Suprapubic skin (tissue), 3 donors: ENCODE results near the gene ALDOC.

Experiments
- POLR2A ChIP-seq, 2 donors: fragments of 450-650 bp; IDR thresholded peaks; one replicate each; pipeline ENCODE4 v1.6.1; 2017; ENCODE audit warnings: antibody characterized with exemption in 2 of 2, mild to moderate bottlenecking in 2 of 2, moderate library complexity in 2 of 2
- TF ChIP-seq, protein P1 (sequence below), 2 donors: fragments of 200-600 bp in 1 of 2; fragments of 450-650 bp in 1 of 2; sonication (generic) in 1 of 2; IDR thresholded peaks; one replicate each; pipeline ENCODE4 v1.5.1; 2016 to 2019; ENCODE audit warnings: antibody characterized with exemption in 2 of 2, mild to moderate bottlenecking in 1 of 2, moderate library complexity in 1 of 2

DNA sequence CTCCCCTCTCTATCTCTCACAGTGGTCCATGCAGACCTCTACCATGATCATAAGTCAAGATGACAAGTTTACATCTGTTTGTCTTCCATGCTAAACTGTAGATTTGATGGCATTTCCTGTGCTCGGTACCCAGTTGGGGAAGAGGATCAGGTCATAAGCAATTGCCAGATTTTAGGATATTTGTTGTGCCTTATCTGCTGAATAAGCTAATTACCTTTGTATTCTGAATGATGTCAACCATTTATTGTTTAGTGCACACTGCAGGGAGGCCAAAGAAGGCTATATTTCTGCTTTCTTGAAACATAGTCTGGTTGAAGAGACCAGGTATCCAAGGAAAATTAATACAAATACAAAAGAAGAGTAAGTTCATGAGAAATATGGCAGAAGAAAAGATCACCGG is 5.8 kb upstream of the ALDOC start:
- TF ChIP-seq, protein P1, sequence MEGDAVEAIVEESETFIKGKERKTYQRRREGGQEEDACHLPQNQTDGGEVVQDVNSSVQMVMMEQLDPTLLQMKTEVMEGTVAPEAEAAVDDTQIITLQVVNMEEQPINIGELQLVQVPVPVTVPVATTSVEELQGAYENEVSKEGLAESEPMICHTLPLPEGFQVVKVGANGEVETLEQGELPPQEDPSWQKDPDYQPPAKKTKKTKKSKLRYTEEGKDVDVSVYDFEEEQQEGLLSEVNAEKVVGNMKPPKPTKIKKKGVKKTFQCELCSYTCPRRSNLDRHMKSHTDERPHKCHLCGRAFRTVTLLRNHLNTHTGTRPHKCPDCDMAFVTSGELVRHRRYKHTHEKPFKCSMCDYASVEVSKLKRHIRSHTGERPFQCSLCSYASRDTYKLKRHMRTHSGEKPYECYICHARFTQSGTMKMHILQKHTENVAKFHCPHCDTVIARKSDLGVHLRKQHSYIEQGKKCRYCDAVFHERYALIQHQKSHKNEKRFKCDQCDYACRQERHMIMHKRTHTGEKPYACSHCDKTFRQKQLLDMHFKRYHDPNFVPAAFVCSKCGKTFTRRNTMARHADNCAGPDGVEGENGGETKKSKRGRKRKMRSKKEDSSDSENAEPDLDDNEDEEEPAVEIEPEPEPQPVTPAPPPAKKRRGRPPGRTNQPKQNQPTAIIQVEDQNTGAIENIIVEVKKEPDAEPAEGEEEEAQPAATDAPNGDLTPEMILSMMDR (IDR thresholded peaks at IDR 0.05): no peak
- no peak for TF ChIP-seq POLR2A (IDR thresholded peaks at IDR 0.05)
